ENCODE data around the gene SLC6A8.

DNA sequence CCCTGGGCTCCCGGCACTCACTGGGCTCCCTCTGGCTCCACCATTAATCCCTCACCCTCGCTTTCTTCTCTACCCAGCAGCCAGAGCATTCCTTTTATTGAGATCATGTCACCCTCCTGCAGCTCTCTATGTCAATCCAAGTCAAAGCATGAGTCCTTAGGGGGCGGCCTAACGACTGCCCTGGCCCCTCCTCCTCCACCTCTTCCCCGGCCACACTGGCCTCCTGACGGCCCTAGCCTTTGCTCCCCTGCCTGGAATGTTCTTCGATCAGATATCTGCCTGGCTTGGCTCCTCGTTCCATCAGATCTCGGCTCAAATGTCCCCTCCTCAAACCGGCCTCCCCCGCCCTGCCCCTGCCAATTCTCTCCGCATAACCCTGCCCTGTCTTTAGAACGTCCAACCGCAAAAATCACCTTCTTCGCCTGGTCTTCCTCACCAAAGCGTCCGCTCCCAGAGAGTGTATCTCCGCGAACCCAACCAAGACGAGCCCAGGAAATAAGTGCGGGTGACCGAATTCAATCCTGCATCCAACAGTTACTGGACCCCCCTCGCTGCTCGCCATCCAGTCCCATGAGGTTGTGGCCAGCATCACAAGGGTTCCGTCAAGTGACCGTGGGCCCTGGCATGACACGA lies 13.4 kb upstream of the SLC6A8 start:
- no peak for TF ChIP-seq EZH2 (IDR thresholded peaks at IDR 0.05; ENCODE audit: insufficient read depth, poor library complexity, severe bottlenecking)
- no peak for TF ChIP-seq EZH2phosphoT487 (IDR thresholded peaks at IDR 0.05; ENCODE audit: insufficient read depth, low read depth)
